Transverse colon (tissue), 3 donors: ENCODE data around the gene ARCN1.

ENCODE experiments used
- EP300 ChIP-seq: sonication (generic); formaldehyde crosslinking; IDR thresholded peaks from one replicate; pipeline ENCODE4 v1.6.1; 2017; ENCODE audit warnings: antibody characterized with exemption, low read depth
- POLR2A ChIP-seq: fragments of 450-650 bp; IDR thresholded peaks from one replicate; pipeline ENCODE4 v1.6.1; 2016; ENCODE audit warnings: antibody characterized with exemption, mild to moderate bottlenecking, moderate library complexity
- TF ChIP-seq, protein P1 (sequence below), 5 experiments: fragments of 200-600 bp in 3 of 5; fragments of 450-650 bp in 2 of 5; sonication (generic) in 3 of 5; IDR thresholded peaks; 1 replicate in 2 of 5; 2 replicates in 3 of 5; pipeline ENCODE4 v1.5.1; 2016 to 2017; ENCODE audit warnings: antibody characterized with exemption in 5 of 5, inconsistent platforms in 3 of 5, mild to moderate bottlenecking in 2 of 5, moderate library complexity in 1 of 5

DNA sequence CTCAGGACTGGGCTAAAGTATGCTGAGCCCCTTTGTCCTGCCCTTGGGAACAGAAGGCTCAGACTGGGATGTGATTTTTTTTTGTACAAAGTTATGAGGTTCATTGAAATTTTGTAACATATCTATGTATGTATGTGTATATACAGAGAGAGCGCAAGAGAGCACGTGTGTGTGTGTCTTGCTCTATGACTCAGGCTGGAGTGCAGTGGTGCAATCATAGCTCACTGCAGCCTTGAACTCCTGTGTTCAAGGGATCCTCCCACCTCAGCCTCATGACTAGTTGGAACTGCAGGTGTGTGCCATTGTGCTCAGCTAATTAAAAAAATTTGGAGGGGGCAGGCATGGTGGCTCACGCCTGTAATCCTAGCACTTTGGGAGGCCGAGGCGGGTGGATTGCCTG, 35.5 kb upstream of the ARCN1 start:
- TF ChIP-seq, protein P1, sequence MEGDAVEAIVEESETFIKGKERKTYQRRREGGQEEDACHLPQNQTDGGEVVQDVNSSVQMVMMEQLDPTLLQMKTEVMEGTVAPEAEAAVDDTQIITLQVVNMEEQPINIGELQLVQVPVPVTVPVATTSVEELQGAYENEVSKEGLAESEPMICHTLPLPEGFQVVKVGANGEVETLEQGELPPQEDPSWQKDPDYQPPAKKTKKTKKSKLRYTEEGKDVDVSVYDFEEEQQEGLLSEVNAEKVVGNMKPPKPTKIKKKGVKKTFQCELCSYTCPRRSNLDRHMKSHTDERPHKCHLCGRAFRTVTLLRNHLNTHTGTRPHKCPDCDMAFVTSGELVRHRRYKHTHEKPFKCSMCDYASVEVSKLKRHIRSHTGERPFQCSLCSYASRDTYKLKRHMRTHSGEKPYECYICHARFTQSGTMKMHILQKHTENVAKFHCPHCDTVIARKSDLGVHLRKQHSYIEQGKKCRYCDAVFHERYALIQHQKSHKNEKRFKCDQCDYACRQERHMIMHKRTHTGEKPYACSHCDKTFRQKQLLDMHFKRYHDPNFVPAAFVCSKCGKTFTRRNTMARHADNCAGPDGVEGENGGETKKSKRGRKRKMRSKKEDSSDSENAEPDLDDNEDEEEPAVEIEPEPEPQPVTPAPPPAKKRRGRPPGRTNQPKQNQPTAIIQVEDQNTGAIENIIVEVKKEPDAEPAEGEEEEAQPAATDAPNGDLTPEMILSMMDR (IDR thresholded peaks at IDR 0.05): no peak
- TF ChIP-seq EP300: no peak
- TF ChIP-seq POLR2A: no peak
